HG03064 (cell line): ENCODE measurements around the gene CDC23.
A peak's percentile ranks its signal among the peaks of the same experiment; 100 is the strongest.
"Not testable (repeated sequence)": the region's sequence is repeated elsewhere in the genome, so short reads cannot be mapped to it uniquely, and the experiment has no call there.

ENCODE experiments used
- ATAC-seq: cut with Tn5 transposase; IDR thresholded peaks from one replicate; pipeline ENCODE4 v1.9.1; 2021; ENCODE audit warnings: low read depth; ENCODE audit not compliant: unreplicated experiment

CDC23 gene

DNA sequence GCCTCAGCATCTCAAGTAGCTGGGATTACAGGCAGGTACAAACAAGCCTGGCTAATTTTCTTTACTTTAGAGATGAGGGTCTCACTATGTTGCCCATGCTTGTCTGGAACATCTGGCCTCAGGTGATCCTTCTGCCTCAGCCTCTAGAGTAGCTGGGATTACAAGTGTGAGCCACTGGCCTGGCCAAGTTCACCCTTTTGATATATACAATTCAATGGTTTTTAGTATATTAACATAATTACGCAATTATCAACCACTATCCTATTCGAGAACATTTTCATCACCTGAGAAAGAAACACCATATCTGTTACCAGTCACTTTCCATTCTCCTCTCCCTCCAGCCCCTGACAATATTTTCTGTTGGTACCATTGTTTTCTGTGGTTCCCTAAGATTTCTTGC is 3.7 kb upstream of the CDC23 start:
- ATAC-seq: no peak

DNA sequence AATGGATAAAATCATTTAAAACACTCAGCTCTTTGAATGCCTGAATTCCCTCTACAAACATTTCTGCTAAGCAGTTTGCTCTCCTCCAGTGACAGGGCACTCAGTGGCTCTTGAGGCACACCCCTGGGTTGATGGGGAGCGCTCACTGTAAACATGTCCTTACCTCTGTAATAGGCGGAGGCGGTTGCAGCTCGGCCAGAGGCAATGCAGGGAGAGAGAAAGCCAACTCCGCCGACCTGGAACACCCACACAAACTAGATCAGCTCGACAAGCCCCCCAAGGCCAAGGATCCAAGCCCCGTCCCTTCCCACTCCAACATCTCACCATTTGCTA is 329 bp downstream of the CDC23 start:
- peak; percentile 21 for ATAC-seq

DNA sequence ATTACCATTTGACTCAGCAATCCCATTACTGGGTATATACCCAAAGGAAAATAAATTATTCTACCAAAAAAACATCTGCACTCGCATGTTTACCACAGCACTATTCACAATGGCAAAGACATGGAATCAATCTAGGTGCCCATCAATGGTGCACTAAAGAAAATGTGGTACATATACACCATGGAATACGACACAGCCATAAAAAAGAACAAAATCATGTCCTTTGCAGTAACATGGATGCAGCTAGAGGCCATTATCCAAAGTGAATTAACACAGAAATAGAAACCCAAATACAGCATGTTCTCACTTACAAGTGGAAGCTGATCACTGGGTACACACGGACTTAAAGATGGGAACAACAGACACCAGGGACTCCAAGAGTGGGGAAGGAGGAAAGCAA is 2.1 kb downstream of the CDC23 start:
- ATAC-seq: no peak

DNA sequence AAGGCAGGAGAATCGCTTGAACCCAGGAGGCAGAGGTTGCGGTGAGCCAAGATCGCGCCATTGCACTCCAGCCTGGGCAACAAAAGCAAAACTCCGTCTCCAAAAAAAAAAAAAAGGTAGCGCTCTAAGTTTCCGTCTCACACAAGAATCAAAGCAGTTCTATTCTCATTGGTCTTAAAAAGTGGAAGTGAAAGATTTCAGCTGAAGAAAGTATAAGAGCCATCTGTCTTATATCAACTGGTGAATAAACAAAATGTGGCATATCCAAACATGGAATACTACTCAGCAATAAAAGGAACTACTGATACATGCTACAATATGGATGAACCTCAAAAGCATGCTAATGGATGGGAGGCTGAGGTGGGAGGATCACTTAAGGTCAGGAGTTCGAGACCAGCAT is 19.3 kb downstream of the CDC23 start:
- not testable (repeated sequence) for ATAC-seq

DNA sequence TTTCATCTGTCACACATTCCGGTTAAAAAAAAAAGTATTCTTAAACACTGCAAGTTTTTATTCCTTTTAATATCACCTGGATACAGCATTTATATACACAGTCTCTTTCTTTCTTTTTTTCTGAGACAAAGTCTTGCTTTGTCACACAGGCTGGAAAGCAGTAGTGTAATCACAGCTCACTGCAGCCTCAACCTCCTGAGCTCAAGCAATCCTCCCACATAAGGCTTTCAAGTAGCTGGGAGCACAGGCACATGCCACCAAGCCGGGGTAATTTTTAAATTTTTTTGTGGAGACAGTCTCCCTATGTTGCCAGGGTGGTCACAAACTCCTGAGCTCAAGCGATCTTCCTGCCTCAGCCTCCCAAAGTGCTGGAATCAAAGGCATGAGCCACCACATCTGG is 20.3 kb downstream of the CDC23 start:
- no peak for ATAC-seq

DNA sequence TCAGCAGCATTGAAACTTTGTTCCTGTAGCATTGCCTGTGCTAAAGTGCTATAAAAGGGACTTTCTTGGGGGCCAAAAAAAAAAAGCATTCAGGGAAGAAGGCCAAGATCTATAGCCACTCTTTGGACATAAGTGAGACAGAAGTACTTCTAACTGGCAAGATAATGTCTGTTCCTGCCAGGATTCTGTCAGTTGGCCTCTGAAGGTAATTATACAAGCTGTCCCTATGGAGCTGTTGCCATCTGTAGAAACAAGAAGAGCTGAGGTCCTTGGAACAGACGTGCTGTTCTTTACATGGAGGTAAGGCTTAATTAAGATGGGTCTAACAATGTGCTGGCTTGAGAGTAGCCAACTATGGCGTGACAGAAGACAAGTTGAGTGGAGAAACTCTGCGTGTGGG is 24.5 kb downstream of the CDC23 start:
- ATAC-seq: no peak

DNA sequence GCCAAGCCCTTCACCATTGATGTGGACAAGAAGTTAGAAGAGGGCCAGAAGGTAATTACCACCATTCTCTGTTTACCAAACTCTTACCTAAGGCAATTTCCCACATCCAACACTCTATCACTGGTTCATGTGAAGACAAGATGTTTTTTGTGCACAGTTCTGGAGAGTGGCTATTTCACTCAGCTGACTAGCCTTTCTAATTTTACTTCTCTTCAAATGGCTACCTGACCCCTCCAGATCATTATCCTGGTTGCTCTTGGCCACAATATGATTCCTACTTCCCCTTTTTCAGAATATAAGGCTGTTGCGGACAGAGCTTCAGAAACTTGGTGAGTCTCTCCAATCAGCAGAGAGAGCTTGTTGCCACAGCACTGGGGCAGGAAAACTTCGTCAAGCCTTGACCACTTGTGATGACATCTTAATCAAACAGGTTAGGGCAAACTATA is 27.1 kb downstream of the CDC23 start:
- ATAC-seq: no peak

DNA sequence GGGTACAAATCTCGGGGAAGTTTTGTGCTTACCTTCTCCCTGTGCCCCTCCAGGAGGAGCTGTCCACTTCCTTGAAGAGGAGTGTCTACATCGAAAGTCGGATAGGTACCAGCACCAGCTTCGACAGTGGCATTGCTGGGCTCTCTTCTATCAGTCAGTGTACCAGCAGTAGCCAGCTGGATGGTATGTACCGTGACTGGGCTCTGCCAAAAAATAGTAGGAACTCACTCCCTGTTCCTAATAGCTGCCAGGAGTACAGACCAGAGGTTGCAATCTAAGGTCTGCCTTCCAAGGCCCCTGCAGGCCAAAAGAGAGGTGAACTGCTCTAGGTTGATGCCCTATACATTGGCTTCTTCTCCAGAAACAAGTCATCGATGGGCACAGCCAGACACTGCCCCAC is 30.3 kb downstream of the CDC23 start:
- no peak for ATAC-seq

DNA sequence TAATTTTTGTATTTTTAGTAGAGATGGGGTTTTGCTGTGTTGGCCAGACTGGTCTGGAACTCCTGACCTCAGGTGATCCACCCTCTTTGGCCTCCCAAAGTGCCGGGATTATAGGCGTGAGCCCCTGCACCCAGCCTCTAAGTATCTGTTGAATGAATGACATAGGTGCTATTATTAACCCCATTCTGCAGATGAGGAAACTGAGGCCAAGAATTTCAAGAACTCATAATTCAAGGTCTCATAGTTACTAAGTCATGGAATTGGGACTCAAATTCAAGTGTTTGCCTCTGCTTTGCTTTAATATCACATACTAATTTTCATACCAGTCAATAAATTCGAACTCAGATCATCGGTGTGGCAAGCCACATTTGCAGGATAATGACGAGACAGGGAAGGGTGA is 32.3 kb downstream of the CDC23 start:
- no peak for ATAC-seq

DNA sequence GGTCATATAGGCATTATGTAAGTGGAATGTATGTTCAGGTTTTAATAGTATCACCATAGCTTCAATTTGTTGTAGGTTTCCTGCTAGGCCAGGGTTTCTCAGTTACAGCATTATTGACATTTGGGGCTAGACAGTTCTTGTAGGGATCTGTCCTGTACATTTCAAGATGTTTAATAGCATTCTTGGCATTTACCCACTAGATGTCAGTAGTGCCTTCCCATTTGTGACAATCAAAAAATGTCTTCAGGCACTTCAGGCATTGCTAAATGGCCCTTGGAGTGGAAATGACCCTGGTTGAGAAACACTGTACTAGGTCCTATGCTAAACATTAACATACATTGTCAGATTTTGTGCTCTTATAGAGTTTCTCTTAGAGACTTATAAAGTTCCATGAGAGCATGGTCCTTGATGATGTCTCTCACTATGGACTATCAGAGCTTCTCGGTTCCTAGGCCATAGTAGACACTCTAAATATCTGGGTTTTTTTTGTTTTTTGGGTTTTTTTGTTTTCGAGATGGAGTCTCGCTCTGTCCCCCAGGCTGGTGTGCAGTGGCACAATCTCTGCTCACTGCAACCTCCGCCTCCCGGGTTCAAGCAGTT is 32.8 kb downstream of the CDC23 start:
- ATAC-seq: no peak

DNA sequence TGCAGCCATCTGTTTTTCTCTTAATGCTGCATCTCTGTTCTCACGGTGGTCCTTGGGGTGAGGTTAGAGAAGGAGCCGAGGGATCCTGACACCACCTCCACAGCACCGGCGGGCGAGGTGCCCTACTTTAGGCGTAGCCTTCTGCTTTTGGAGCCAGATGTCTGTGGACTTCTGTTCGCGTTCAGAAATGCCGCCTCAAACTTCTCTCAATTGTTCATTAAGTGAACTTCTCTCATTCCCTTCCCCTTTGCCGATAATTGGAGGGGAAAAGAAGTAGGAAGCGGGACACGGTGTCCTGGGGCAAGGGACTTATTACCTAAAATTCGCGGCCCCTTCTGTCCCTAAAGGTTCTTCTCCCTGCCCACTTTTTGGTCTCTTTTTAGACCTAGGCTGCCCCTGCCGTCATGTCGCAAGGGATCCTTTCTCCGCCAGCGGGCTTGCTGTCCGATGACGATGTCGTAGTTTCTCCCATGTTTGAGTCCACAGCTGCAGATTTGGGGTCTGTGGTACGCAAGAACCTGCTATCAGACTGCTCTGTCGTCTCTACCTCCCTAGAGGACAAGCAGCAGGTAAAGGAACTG is 33.8 kb downstream of the CDC23 start:
- ATAC-seq: no peak

DNA sequence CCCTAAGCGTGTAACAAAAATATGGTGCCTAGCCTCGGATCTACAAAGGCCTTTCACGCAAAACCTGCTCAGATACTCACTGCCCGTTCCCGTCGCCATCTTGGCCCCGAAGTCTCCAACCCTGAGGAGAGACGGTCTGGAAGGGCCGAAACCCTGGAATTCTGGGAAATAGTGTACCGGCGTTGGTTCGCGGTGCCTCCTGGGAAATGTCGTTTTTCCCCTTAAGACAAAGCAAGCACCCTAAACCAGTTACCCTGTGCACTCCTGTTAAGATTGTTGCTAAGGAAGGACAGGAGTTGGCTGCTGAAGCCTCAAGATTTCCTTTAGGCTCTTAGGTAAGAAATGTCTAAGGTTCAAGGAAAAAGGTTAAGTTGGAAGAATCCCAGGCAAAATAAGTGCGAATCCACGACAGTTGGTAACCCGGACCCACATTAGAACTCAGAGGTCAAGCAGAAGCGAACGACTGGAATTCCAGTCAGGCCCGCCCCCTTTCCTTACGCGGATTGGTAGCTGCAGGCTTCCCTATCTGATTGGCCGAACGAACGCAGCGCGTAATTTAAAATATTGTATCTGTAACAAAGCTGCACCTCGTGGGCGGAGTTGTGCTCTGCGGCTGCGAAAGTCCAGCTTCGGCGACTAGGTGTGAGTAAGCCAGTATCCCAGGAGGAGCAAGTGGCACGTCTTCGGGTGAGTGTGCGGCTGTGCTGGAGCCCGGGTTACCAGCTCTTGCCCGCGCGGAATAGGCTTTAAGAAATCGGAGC is 34.4 kb downstream of the CDC23 start, which contains the start of the genes BRD8 and KIF20A:
TSS of gene BRD8 (minus strand) at position 115 of the 761 bp plus-strand sequence. CDS start at position 99, 16 bp downstream.
TSS of gene KIF20A (plus strand) at position 597 of the 761 bp plus-strand sequence. CDS start 569 bp downstream, outside the sequence.
- ATAC-seq: peak; percentile 82

DNA sequence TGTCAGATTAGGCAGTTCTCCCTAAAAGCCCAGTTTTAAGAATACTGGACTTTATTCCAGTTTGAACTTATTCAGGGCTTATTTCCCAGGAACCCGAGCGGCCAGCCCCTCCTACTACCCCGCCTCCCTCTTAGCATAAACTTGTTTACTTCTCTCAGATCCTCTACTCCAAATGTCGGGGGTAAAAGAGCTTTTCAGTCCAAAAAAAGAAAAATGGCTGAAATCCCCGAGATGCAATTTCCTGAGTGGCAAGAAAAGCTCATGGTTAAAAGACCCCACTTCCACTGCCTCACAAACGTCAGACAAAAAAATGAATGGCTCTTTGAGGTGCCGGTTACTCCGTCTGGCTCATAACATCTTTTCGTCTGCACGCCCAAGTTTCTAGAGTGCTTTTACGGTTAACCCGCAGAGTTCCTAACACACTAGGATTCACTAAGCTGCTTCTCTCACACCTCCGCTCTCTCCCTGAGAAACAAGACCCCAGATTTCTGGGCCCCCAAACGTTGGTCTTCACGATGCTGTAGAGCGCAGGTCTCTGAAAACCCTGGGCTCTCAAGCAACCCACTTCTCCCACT is 35.1 kb downstream of the CDC23 start:
- no peak for ATAC-seq

DNA sequence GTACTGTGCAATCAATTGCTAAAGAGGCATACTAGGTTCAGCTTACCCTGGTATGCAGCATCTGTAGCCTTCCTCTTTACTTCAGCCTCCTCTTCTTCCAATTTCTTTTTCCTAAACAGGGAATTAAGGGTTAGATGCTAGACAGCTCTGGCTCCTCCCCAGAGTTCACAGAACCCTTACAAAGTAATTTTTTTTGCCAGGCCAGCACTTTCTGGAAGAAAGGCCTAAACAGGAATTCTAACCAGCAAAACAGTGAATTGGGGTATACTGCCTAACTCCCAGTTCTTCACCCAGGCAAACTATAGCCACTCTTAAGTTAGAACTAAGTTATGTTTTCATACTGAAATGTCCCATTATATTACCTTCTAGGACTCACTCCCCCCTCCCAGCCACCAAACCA is 42.8 kb downstream of the CDC23 start:
- no peak for ATAC-seq

DNA sequence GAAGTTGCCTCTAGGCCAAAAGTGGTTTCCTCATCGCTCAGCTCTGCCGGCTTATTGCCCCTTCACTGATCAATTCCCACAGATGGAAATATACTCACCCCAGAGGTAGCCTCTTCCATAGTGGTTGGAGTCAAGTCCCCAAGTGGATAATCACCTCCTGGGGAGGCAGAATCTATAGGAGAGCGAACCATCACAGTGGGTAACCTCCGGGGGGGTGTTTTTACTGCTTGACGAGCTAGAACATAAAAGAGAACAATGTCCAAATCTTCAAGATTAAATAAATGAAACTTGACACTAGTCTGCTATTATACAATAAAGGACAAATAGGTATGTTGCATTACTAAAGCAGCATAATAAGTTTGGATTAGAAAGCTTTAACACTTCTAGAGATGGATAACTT is 44.0 kb downstream of the CDC23 start:
- no peak for ATAC-seq

DNA sequence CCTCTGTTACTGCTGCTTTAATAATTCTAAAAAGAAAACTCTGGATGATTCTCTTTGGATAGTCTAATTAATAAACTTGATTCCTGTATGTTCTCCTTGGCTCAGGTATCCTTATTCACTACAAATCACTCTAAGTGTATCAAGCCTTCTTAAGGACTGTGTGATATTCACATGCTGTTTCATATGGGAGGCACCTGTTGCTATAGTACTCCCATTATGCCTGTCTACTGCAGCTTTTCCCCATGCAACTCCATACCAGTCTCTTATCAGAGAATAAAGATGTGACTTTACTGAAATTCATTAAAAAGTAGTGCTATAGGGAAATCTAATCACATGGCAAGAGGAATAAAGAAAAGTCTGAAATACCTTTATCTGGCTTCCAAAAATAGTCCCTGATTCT is 49.4 kb downstream of the CDC23 start:
- no peak for ATAC-seq

DNA sequence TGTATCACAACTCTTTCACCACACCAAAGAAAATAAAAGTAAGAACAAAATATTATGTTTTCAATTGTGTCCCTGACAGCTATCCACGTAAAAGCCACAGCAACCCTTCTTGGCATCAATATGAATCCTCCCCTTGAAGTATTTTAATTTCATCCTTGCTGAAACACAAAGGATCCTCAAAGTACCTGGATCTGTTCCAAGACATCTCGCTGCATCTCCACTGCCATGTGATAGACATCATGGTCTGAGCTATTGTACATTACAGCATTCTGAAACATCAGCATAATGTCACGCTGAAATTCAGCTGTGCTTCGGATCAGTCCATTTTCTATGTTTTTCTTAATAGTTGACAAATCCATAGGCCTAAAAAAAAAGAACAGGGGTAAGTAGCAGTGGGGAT is 52.4 kb downstream of the CDC23 start:
- ATAC-seq: no peak

DNA sequence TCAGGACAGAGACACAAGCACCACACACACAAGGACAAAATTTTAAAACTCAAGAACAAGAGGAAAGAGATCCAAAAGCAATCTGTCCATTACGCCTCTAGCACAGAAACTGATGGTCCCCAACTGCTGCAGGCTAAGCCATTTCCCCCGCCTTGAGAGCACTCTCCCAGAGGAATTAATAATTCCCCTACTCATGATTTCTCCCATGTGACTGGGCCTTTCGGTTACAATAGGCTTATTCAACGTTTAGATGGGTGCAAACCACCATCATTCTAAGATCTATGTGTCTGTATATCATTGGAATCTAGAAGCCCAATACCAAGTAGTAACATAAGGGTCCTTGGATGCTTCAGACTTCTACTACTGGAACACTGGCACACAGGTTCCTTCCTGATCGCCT is 53.5 kb downstream of the CDC23 start:
- ATAC-seq: no peak

DNA sequence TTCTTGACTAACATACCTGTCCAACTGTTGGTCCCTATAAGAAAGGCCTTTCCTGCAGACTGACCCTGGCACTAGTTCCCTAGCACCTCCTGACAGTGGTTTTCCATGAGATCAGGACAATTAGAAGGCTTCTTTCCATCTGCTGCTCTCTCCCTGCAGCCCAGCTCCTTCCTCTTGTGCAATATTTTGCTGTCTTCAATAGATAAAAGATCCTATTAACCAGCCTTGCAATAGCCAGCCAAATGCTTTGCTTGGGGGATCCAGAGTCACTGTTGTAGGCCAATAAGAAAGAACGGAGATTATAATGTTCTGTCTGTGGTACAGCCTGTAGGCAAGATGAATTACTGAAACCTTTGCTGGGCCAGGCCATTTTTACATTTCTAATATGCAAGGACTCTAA is 55.5 kb downstream of the CDC23 start:
- no peak for ATAC-seq

DNA sequence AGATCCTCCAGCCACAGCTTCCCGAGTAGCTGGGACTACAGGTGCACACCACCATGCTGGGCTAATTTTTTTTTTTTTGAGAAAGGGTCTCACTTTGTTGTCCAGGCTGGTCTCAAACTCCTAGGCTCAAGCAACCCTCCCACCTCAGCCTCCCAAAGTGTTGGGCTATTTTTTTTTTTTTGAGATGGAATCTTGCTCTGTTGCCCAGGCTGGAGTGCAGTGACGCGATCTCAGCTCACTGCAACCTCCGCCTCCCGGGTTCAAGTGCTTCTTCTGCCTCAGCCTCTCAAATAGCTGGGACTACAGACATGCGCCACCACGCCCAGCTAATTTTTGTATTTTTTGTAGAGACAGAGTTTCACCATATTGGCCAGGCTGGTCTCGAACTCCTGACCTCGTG is 57.1 kb downstream of the CDC23 start:
- not testable (repeated sequence) for ATAC-seq

DNA sequence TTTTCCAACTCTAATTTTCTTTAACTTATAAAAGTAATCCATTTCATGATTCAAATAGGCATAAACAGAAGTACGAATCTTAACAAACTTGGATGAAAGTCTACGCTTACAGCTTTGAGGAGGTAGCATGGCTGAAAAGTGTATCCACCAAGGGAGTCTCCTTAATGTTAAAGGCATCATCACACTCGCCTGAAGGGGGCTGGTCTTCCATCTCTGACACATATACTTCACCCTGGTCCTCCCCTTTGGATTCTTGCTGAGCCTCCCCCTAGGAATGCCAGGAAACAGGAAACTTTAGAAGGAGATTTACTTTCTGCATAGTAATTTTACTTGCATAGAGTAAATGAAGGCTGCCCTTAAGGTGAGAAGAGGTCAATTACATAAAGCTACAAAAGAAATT is 63.6 kb downstream of the CDC23 start:
- ATAC-seq: no peak

DNA sequence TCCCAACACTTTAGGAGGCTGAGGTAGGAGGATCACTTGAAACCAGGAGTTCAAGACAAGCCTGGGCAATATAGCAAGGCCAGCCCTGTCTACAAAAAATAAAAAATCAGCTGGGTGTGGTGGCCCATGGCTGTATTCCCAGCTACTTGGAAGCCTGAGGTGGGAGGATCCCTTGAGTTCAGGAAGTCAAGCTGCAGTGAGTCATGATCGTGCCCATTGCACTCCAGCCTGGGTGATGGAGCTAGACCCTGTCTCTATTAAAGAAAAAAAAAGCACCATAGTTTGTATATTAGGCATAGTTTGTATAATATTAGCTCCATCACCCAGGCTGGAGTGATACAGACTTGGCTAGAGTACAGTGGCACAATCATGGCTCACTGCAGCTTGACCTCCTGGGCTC is 64.3 kb downstream of the CDC23 start:
- ATAC-seq: no peak
